Astrocyte (in vitro differentiated cells and primary cell): ENCODE results near the gene ANKH. TPM values are rescaled to one million over a fixed set of nuclear protein-coding genes. Genes with fewer than 3 reads are reported as not detected.
A peak's percentile ranks its signal among the peaks of the same experiment; 100 is the strongest.

Experiments used
- DNase-seq: peaks from one replicate; pipeline ENCODE4 v3.0.0-alpha.2; 2010; ENCODE audit warnings: low read depth
- FAIRE-seq: peaks from 2 replicates; lab custom pipeline; 2011; peaks lifted over from hg19 to GRCh38; lab: Jason Lieb, UNC
- H2AFZ ChIP-seq: 2 replicates; pipeline ENCODE4 v1.6.0; 2012; ENCODE audit warnings: low read depth, low read length, inconsistent platforms
- H3K27ac ChIP-seq: 2 replicates; pipeline ENCODE4 v1.5.1; 2011; ENCODE audit warnings: low read depth, low read length, inconsistent platforms
- H3K27me3 ChIP-seq: 2 replicates; pipeline ENCODE4 v1.6.0; 2011; ENCODE audit warnings: low read length, inconsistent platforms; ENCODE audit not compliant: insufficient read depth
- H3K36me3 ChIP-seq: 2 replicates; pipeline ENCODE4 v1.5.1; 2011; ENCODE audit warnings: low read length, inconsistent platforms; ENCODE audit not compliant: insufficient read depth
- H3K4me1 ChIP-seq: 2 replicates; pipeline ENCODE4 v1.5.1; 2011; ENCODE audit warnings: low read length, inconsistent platforms; ENCODE audit not compliant: insufficient read depth
- H3K4me2 ChIP-seq: 2 replicates; pipeline ENCODE4 v1.6.0; 2012; ENCODE audit warnings: low read length, inconsistent platforms
- H3K4me3 ChIP-seq: 2 replicates; pipeline ENCODE4 v1.5.1; 2011; ENCODE audit warnings: low read depth, mild to moderate bottlenecking, low read length, inconsistent platforms; ENCODE audit not compliant: insufficient read depth
- H3K79me2 ChIP-seq: 2 replicates; pipeline ENCODE4 v1.6.0; 2012; ENCODE audit warnings: mild to moderate bottlenecking, low read length, inconsistent platforms; ENCODE audit not compliant: insufficient read depth
- H3K9ac ChIP-seq: 2 replicates; pipeline ENCODE4 v1.6.0; 2012; ENCODE audit warnings: mild to moderate bottlenecking, low read length, inconsistent platforms
- H3K9me3 ChIP-seq: 2 replicates; pipeline ENCODE4 v1.5.1; 2012; ENCODE audit warnings: low read depth, mild to moderate bottlenecking, low read length, inconsistent platforms; ENCODE audit not compliant: insufficient read depth
- H4K20me1 ChIP-seq: 2 replicates; pipeline ENCODE4 v1.6.0; 2012; ENCODE audit warnings: low read length, inconsistent platforms; ENCODE audit not compliant: insufficient read depth
- H3K27ac Mint-ChIP-seq: one replicate; pipeline ENCODE4 v1.8.0; 2021; ENCODE audit warnings: mild to moderate bottlenecking, mixed read lengths; ENCODE audit not compliant: unreplicated experiment
- H3K27me3 Mint-ChIP-seq: one replicate; pipeline ENCODE4 v1.8.0; 2021; ENCODE audit warnings: low read depth, mixed read lengths; ENCODE audit not compliant: unreplicated experiment
- H3K36me3 Mint-ChIP-seq: one replicate; pipeline ENCODE4 v1.8.0; 2021; ENCODE audit warnings: low read depth, mixed read lengths; ENCODE audit not compliant: unreplicated experiment
- H3K4me1 Mint-ChIP-seq: one replicate; pipeline ENCODE4 v1.8.0; 2021; ENCODE audit warnings: low read depth, mixed read lengths; ENCODE audit not compliant: unreplicated experiment
- H3K4me3 Mint-ChIP-seq: one replicate; pipeline ENCODE4 v1.8.0; 2021; ENCODE audit warnings: mild to moderate bottlenecking, moderate library complexity, mixed read lengths; ENCODE audit not compliant: unreplicated experiment
- H3K9me3 Mint-ChIP-seq: one replicate; pipeline ENCODE4 v1.8.0; 2021; ENCODE audit warnings: mild to moderate bottlenecking, mixed read lengths; ENCODE audit not compliant: unreplicated experiment
- CTCF ChIP-seq: IDR thresholded peaks from 2 replicates; pipeline ENCODE4 v1.5.1; 2011; ENCODE audit warnings: low read depth, mild to moderate bottlenecking, inconsistent platforms, low read length, moderate library complexity; ENCODE audit not compliant: insufficient read depth
- EZH2 ChIP-seq: IDR thresholded peaks from 2 replicates; pipeline ENCODE4 v1.6.1; 2012; ENCODE audit warnings: mild to moderate bottlenecking, low read length, inconsistent platforms; ENCODE audit not compliant: insufficient read depth
- total RNA-seq: library from RNA; stranded (reverse); gene quantifications from 2 replicates; pipeline ENCODE4 v1.2.1, GENCODE V29; 2021

The ANKH gene
- total RNA-seq, 1 donor from 2014 or later: 15.8 TPM

- Histone ChIP-seq H3K9me3 (no peaks in the 10 kb centered on the region), H4K20me1 (peaks cover 31% of the 10 kb centered on the region), H3K27me3 (no peaks in the 10 kb centered on the region), H3K4me3 (no peak overlapping the region), H3K4me1 (peaks cover 4% of the 10 kb centered on the region), H3K4me2 (peak overlapping the region; percentile 35), H3K9ac (no peak overlapping the region), H3K79me2 (no peaks in the 10 kb centered on the region), H3K27ac (no peak overlapping the region), H3K36me3 (no peaks in the 10 kb centered on the region), H2AFZ (no peak overlapping the region)
- Mint-ChIP-seq H3K9me3 (no peaks in the 10 kb centered on the region), H3K4me3 (no peak overlapping the region), H3K4me1 (peaks cover 5% of the 10 kb centered on the region), H3K36me3 (peaks cover 2% of the 10 kb centered on the region), H3K27me3 (no peaks in the 10 kb centered on the region), H3K27ac (no peak overlapping the region)
- DNase-seq: peak; percentile 37
- FAIRE-seq: no peak
- TF ChIP-seq CTCF: no peak
- TF ChIP-seq EZH2: no peak
These were observed 36.7 kb downstream of the ANKH start for GRCh38 chr5:14834584-14835550.

GRCh38 chr5:14834062-14834461 lies 37.5 kb downstream of the ANKH start:
- Histone ChIP-seq H3K4me2 (no peak overlapping the region), H3K36me3 (no peaks in the 10 kb centered on the region), H2AFZ (no peak overlapping the region), H3K27ac (no peak overlapping the region), H3K9me3 (no peaks in the 10 kb centered on the region), H3K4me1 (peaks cover 4% of the 10 kb centered on the region), H4K20me1 (peaks cover 32% of the 10 kb centered on the region), H3K79me2 (no peaks in the 10 kb centered on the region), H3K9ac (no peak overlapping the region), H3K27me3 (no peaks in the 10 kb centered on the region), H3K4me3 (no peak overlapping the region)
- Mint-ChIP-seq H3K4me1 (peaks cover 5% of the 10 kb centered on the region), H3K9me3 (no peaks in the 10 kb centered on the region), H3K27me3 (no peaks in the 10 kb centered on the region), H3K36me3 (peaks cover 2% of the 10 kb centered on the region), H3K4me3 (no peak overlapping the region), H3K27ac (no peak overlapping the region)
- DNase-seq (no peak), FAIRE-seq (no peak)
- TF ChIP-seq EZH2: no peak

GRCh38 chr5:14831006-14831338 lies 40.6 kb downstream of the ANKH start:
- no peak for TF ChIP-seq CTCF
- no peak for TF ChIP-seq EZH2
- peaks cover 32% of the 10 kb centered on the region for H4K20me1 ChIP-seq
- no peaks in the 10 kb centered on the region for H3K27me3 ChIP-seq
- H3K36me3 Mint-ChIP-seq: no peaks in the 10 kb centered on the region
- H3K27me3 Mint-ChIP-seq: no peaks in the 10 kb centered on the region
- H3K4me3 Mint-ChIP-seq: no peak overlapping the region
- FAIRE-seq (no peak), DNase-seq (no peak)
- H3K27ac Mint-ChIP-seq: no peak overlapping the region
- no peaks in the 10 kb centered on the region for H3K9me3 Mint-ChIP-seq
- H3K4me1 ChIP-seq: peaks cover 4% of the 10 kb centered on the region
- no peak overlapping the region for H3K27ac ChIP-seq
- no peaks in the 10 kb centered on the region for H3K36me3 ChIP-seq
- no peak overlapping the region for H2AFZ ChIP-seq
- H3K4me1 Mint-ChIP-seq: peaks cover 5% of the 10 kb centered on the region
- no peak overlapping the region for H3K4me3 ChIP-seq
- H3K4me2 ChIP-seq: no peak overlapping the region
- H3K9ac ChIP-seq: no peak overlapping the region
- no peaks in the 10 kb centered on the region for H3K79me2 ChIP-seq
- H3K9me3 ChIP-seq: no peaks in the 10 kb centered on the region
